ENCODE data around the gene CCDC78. TPM values are rescaled to one million over a fixed set of nuclear protein-coding genes. Genes with fewer than 3 reads are reported as not detected.
A peak's percentile ranks its signal among the peaks of the same experiment; 100 is the strongest.

CCDC78 gene
- total RNA-seq, 1 experiment from 2014 or later, result 22.9 TPM

DNA sequence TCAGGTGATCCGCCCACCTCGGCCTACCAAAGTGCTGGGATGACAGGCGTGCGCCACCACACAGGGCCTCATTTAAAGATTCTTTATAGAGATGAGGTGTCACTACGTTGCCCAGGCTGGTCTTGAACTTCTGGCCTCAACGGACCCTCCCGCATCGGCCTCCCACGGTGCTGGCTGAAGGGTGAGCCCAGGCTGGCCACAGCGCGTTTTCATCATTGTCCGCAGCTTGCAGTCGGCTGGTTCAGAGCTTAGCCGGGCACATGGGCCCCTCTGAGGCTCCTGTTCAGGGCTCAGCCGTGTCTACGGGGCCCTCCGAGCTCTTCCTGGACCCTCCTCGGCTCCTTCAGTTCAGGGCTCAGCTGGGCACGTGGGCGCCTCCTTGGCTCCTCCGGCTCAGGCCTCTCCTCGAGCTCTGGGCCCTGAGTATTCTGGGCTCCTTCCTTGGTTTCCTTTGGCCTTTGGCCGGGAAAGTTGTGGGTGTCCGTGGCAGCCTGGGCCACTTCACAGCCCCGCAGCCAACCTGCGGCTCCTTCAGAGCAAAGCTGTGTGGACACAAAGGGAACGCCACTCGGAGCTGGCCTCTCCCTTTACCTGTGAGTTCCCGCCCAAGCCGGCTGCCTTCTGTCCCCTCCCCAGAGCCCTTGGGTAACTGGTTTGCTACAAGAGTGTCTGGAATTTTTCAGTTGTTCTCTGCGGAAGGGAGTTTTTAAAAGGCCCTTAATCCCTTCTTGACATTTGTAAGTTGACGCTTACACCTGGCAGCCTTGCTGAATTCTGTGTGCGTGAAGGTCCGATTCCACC lies 33.1 kb upstream of the CCDC78 start (continued):
- TF ChIP-seq TCF7L2 (IDR thresholded peaks at IDR 0.05; ENCODE audit: borderline replicate concordance, extremely low read depth, insufficient read depth, insufficient read length), result no peak
- no peak for TF ChIP-seq CEBPB (IDR thresholded peaks at IDR 0.05; ENCODE audit: low read depth)
- TF ChIP-seq EZH2phosphoT487 (IDR thresholded peaks at IDR 0.05; ENCODE audit: borderline replicate concordance), result no peak
- no peak for TF ChIP-seq YY1 (IDR thresholded peaks at IDR 0.05; ENCODE audit: extremely low read depth, insufficient replicate concordance, low read depth, low read length)
- TF ChIP-seq SIN3A (IDR thresholded peaks at IDR 0.05; ENCODE audit: low read depth), result no peak
- TF ChIP-seq CBX3 (IDR thresholded peaks at IDR 0.05; ENCODE audit: low read depth), result no peak
- TF ChIP-seq, protein P1, sequence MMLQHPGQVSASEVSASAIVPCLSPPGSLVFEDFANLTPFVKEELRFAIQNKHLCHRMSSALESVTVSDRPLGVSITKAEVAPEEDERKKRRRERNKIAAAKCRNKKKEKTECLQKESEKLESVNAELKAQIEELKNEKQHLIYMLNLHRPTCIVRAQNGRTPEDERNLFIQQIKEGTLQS (IDR thresholded peaks at IDR 0.05), result no peak
- no peak for TF ChIP-seq ZFX (IDR thresholded peaks at IDR 0.05)

DNA sequence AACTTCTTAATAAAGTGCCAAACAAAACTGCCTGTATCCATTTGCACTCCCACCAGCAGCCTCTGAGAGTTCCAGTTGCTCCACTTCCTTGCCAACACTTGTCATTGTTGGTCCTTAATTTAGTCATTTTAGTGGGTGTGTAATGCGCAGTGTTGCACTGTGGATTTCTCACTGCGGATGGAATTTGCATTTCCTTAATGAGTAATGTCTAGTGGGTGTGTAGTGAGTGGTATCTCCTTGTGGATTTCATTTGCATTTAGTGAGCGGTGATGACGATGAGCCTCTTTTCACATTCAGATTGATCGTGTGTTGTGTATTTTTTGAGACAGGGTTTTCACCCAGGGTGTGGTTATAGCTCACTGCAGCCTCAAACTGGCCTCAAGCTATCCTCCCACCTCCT lies 30.2 kb upstream of the CCDC78 start:
- Histone ChIP-seq H3K4me1 (ENCODE audit: control insufficient read depth in 1 of 2, insufficient read depth in 2 of 2, low read length in 2 of 2) (peaks cover 25 to 40% of the 10 kb centered on the region in 2 experiments), H3K36me3 (ENCODE audit: control insufficient read depth in 1 of 2, insufficient read depth in 2 of 2, low read length in 2 of 2) (no peaks in the 10 kb centered on the region), H3K27me3 (ENCODE audit: insufficient read depth, low read length) (no peaks in the 10 kb centered on the region), H3K4me3 (replicated peaks in 1 of 2; ENCODE audit: low read depth in 1 of 2, low read length in 2 of 2) (no peak overlapping the region), H3K27ac (ENCODE audit: low read depth, low read length) (no peak overlapping the region), H3K9me3 (ENCODE audit: control insufficient read depth in 1 of 2, insufficient read depth in 1 of 2, low read depth in 1 of 2, low read length in 2 of 2) (peaks cover 0 to 7% of the 10 kb centered on the region in 2 experiments; a peak in 1 of 4 replicates), H3K9ac (ENCODE audit: low read length) (no peak overlapping the region), H3K79me2 (ENCODE audit: insufficient read depth, low read length) (peaks cover 5% of the 10 kb centered on the region), H4K20me1 (ENCODE audit: insufficient read depth) (no peaks in the 10 kb centered on the region), H3K4me2 (ENCODE audit: low read length) (no peak overlapping the region), H2AFZ (ENCODE audit: low read depth, low read length, poor library complexity, severe bottlenecking) (no peak overlapping the region), H3K9me2 (ENCODE audit: insufficient read depth) (no peaks in the 10 kb centered on the region)
- RAD21 ChIA-PET (ENCODE audit: low non-redundant PET in 1 of 2, low total read pairs in 2 of 2, uncharacterized antibody in 2 of 2, unreplicated experiment in 2 of 2), result no interaction called here
- no peak for DNase-seq (ENCODE audit: low read depth, low spot score)
- CTCF ChIA-PET, result no interaction called here
- POLR2A ChIA-PET, result no interaction called here
- no peak for ATAC-seq
- TF ChIP-seq, protein P2, sequence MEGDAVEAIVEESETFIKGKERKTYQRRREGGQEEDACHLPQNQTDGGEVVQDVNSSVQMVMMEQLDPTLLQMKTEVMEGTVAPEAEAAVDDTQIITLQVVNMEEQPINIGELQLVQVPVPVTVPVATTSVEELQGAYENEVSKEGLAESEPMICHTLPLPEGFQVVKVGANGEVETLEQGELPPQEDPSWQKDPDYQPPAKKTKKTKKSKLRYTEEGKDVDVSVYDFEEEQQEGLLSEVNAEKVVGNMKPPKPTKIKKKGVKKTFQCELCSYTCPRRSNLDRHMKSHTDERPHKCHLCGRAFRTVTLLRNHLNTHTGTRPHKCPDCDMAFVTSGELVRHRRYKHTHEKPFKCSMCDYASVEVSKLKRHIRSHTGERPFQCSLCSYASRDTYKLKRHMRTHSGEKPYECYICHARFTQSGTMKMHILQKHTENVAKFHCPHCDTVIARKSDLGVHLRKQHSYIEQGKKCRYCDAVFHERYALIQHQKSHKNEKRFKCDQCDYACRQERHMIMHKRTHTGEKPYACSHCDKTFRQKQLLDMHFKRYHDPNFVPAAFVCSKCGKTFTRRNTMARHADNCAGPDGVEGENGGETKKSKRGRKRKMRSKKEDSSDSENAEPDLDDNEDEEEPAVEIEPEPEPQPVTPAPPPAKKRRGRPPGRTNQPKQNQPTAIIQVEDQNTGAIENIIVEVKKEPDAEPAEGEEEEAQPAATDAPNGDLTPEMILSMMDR (IDR thresholded peaks at IDR 0.05 in 2 of 3, conservative IDR thresholded peaks at IDR 0.05 in 1 of 3; ENCODE audit: borderline replicate concordance in 1 of 3, insufficient read depth in 1 of 3, low read depth in 2 of 3, low read length in 2 of 3), result peak in 1 of 3 experiments; percentile 25; a peak in 2 of 6 replicates
- TF ChIP-seq, protein P3, sequence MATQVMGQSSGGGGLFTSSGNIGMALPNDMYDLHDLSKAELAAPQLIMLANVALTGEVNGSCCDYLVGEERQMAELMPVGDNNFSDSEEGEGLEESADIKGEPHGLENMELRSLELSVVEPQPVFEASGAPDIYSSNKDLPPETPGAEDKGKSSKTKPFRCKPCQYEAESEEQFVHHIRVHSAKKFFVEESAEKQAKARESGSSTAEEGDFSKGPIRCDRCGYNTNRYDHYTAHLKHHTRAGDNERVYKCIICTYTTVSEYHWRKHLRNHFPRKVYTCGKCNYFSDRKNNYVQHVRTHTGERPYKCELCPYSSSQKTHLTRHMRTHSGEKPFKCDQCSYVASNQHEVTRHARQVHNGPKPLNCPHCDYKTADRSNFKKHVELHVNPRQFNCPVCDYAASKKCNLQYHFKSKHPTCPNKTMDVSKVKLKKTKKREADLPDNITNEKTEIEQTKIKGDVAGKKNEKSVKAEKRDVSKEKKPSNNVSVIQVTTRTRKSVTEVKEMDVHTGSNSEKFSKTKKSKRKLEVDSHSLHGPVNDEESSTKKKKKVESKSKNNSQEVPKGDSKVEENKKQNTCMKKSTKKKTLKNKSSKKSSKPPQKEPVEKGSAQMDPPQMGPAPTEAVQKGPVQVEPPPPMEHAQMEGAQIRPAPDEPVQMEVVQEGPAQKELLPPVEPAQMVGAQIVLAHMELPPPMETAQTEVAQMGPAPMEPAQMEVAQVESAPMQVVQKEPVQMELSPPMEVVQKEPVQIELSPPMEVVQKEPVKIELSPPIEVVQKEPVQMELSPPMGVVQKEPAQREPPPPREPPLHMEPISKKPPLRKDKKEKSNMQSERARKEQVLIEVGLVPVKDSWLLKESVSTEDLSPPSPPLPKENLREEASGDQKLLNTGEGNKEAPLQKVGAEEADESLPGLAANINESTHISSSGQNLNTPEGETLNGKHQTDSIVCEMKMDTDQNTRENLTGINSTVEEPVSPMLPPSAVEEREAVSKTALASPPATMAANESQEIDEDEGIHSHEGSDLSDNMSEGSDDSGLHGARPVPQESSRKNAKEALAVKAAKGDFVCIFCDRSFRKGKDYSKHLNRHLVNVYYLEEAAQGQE (IDR thresholded peaks at IDR 0.05; ENCODE audit: low read depth), result no peak
- TF ChIP-seq CBX3 (IDR thresholded peaks at IDR 0.05; ENCODE audit: low read depth), result no peak
- intact Hi-C loops (cut with micrococcal nuclease), result no loop called here
- no TSS peak for BruUV-seq (replicated peaks)

Measured in HCT116 (cell line).